C4-2B (cell line): ENCODE data around the gene MAN2B1.

Source experiments
- H3K27ac ChIP-seq: fragments of 450-650 bp; 2 replicates; pipeline ENCODE4 v1.5.1; 2017
- CTCF ChIP-seq: fragments of 450-650 bp; conservative IDR thresholded peaks from 2 replicates; pipeline ENCODE4 v1.5.1; 2017; ENCODE audit warnings: mild to moderate bottlenecking
- ZFX ChIP-seq: fragments of 450-650 bp; IDR thresholded peaks from 2 replicates; pipeline ENCODE4 v1.6.1; 2017

MAN2B1 gene

GRCh38 chr19:12695514-12695913, 29.0 kb upstream of the MAN2B1 start:
- H3K27ac ChIP-seq, result peak overlapping the region; percentile 59
- TF ChIP-seq CTCF (no peak), ZFX (no peak)

- TF ChIP-seq CTCF (no peak), ZFX (no peak)
- no peak overlapping the region for H3K27ac ChIP-seq
Observed at GRCh38 chr19:12695096-12695495, 28.6 kb upstream of the MAN2B1 start.

GRCh38 chr19:12694641-12695040, 28.1 kb upstream of the MAN2B1 start:
- TF ChIP-seq CTCF, result no peak
- TF ChIP-seq ZFX, result no peak
- H3K27ac ChIP-seq, result no peak overlapping the region

- TF ChIP-seq ZFX, result no peak
- TF ChIP-seq CTCF, result no peak
- no peak overlapping the region for H3K27ac ChIP-seq
Observed at GRCh38 chr19:12692960-12693359, 26.4 kb upstream of the MAN2B1 start.

- no peak for TF ChIP-seq ZFX
- no peak for TF ChIP-seq CTCF
- H3K27ac ChIP-seq, result no peak overlapping the region
Observed at GRCh38 chr19:12689581-12690216, 23.2 kb upstream of the MAN2B1 start.

- H3K27ac ChIP-seq, result no peak overlapping the region
- TF ChIP-seq ZFX (no peak), CTCF (no peak)
Observed at GRCh38 chr19:12689012-12689411, 22.5 kb upstream of the MAN2B1 start.

GRCh38 chr19:12687496-12688196, 21.1 kb upstream of the MAN2B1 start, which contains the start of gene GNG14:
GNG14 (plus strand) TSS chr19:12687998; CDS start chr19:12688049, 51 bp downstream.
- no peak within 1 kb of the TSS for H3K27ac ChIP-seq
- TF ChIP-seq ZFX (no peak), CTCF (no peak)
